ENCODE results near the gene DPP7.

GRCh38 chr9:137084526-137084925 lies 30.0 kb downstream of the DPP7 start:
- no peak for TF ChIP-seq CTCF (conservative IDR thresholded peaks at IDR 0.05; ENCODE audit: low read length)
- no peak for TF ChIP-seq EZH2phosphoT487 (IDR thresholded peaks at IDR 0.05; ENCODE audit: borderline replicate concordance, low read depth, low read length)

Data from OCI-LY7 (cell line).